Duodenal mucosa (tissue), 2 donors: ENCODE results near the gene CYSRT1.
A peak's percentile ranks its signal among the peaks of the same experiment; 100 is the strongest.

Experiments used
- H3K27ac ChIP-seq: one replicate; pipeline ENCODE4 v1.7.0; 2013; ENCODE audit warnings: low read depth, low read length
- H3K27me3 ChIP-seq, 2 donors: one replicate each; pipeline ENCODE4 v1.7.0; 2013; ENCODE audit warnings: low read length in 2 of 2, control low read depth in 1 of 2; ENCODE audit not compliant: insufficient read depth in 2 of 2, control insufficient read depth in 1 of 2
- H3K36me3 ChIP-seq, 2 donors: one replicate each; pipeline ENCODE4 v1.7.0; 2013; ENCODE audit warnings: low read length in 2 of 2, control low read depth in 1 of 2; ENCODE audit not compliant: insufficient read depth in 2 of 2, control insufficient read depth in 1 of 2
- H3K4me1 ChIP-seq, 2 donors: one replicate each; pipeline ENCODE4 v1.7.0; 2013; ENCODE audit warnings: low read length in 2 of 2, control low read depth in 1 of 2; ENCODE audit not compliant: insufficient read depth in 2 of 2, control insufficient read depth in 1 of 2
- H3K4me3 ChIP-seq, 2 donors: one replicate each; pipeline ENCODE4 v1.7.0; 2013; ENCODE audit warnings: low read length in 2 of 2, low read depth in 1 of 2
- H3K9ac ChIP-seq, 2 donors: one replicate each; pipeline ENCODE4 v1.7.0; 2013; ENCODE audit warnings: low read length in 2 of 2, low read depth in 1 of 2
- H3K9me3 ChIP-seq, 2 donors: one replicate each; pipeline ENCODE4 v1.7.0; 2013; ENCODE audit warnings: low read length in 2 of 2, control low read depth in 1 of 2; ENCODE audit not compliant: control insufficient read depth in 1 of 2

The CYSRT1 gene

DNA sequence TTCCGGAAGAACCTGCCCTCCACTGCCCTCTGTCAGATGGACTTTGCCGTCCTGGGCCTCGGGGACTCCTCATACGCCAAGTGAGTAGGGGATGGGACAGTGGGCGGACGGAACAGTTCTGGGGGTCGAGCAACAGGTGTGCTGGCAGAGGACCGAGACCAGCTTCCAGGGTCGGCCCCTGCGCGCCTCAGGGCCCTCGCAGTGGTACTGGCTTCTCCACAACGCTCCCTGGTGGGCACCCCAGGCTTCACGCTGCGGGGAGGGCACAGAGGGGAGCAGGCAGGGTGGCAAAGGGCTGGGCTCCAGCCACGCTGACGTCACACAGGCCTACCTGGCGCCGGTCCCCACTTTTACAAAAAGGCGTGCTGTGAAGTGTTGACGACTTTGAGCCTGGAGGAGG lies 12.5 kb upstream of the CYSRT1 start:
- Histone ChIP-seq H3K27me3 (no peaks in the 10 kb centered on the region), H3K9me3 (no peaks in the 10 kb centered on the region), H3K4me3 (no peak overlapping the region), H3K36me3 (peaks cover 0 to 11% of the 10 kb centered on the region in 2 donors), H3K9ac (no peak overlapping the region), H3K27ac (no peak overlapping the region), H3K4me1 (peaks cover 0 to 10% of the 10 kb centered on the region in 2 donors)

DNA sequence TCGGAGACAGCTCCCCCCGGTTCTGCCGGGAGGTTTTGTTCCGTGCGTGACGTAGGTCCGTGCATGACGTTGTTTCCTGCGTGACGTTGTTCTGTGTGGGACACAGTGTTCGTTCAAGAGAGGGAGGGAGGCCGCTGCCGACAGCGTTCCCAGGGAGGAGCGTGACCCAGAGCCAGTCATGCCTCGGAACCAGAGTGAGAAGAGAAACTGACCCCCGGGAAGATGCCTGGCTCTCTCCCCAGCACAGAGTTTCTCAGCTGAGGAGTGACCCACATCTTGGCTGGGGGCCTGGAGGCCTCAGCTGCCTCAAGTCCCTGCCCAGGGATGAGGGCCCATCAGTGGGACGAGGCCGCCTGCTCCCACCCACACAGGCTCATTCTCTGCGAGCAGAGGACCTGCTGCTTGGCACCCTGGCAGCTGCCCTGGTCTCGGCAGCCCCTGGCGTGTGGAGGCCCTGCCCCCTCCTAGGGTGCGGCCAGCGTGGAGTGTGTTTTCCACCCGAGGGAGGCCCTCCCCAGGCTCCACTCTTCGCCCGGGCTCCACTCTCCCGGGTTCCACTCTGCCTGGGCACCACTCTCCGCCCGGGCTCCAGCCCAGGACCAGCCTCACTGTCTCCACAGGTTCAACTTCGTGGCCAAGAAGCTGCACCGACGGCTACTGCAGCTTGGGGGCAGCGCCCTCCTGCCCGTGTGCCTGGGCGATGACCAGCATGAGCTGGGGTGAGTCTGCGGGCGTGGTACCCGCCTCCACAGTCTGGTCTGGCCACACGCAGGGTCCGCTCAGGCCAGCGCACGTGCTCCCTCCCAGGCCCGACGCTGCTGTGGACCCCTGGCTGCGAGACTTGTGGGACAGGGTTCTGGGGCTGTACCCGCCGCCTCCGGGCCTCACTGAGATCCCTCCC lies 11.6 kb upstream of the CYSRT1 start:
- H3K4me1 ChIP-seq: peaks cover 1 to 19% of the 10 kb centered on the region in 2 donors
- H3K36me3 ChIP-seq: peaks cover 0 to 11% of the 10 kb centered on the region in 2 donors
- no peak overlapping the region for H3K4me3 ChIP-seq
- H3K27me3 ChIP-seq: no peaks in the 10 kb centered on the region
- no peaks in the 10 kb centered on the region for H3K9me3 ChIP-seq
- H3K9ac ChIP-seq: no peak overlapping the region
- H3K27ac ChIP-seq: no peak overlapping the region

DNA sequence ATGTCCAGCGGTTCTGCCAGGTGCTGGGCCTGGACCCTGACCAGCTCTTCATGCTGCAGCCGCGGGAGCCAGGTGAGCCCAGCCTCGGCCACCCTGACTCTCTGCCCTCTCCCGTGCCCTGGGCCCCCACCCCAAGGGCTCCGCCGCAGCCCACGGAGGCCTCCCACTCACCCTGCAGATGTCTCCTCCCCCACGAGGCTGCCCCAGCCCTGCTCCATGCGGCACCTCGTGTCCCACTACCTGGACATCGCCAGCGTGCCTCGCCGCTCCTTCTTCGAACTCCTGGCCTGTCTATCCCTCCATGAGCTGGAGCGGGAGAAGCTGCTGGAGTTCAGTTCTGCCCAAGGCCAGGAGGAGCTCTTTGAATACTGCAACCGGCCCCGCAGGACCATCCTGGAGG lies 10.4 kb upstream of the CYSRT1 start:
- Histone ChIP-seq H3K36me3 (peaks cover 0 to 8% of the 10 kb centered on the region in 2 donors), H3K4me1 (peaks cover 9 to 31% of the 10 kb centered on the region in 2 donors)

DNA sequence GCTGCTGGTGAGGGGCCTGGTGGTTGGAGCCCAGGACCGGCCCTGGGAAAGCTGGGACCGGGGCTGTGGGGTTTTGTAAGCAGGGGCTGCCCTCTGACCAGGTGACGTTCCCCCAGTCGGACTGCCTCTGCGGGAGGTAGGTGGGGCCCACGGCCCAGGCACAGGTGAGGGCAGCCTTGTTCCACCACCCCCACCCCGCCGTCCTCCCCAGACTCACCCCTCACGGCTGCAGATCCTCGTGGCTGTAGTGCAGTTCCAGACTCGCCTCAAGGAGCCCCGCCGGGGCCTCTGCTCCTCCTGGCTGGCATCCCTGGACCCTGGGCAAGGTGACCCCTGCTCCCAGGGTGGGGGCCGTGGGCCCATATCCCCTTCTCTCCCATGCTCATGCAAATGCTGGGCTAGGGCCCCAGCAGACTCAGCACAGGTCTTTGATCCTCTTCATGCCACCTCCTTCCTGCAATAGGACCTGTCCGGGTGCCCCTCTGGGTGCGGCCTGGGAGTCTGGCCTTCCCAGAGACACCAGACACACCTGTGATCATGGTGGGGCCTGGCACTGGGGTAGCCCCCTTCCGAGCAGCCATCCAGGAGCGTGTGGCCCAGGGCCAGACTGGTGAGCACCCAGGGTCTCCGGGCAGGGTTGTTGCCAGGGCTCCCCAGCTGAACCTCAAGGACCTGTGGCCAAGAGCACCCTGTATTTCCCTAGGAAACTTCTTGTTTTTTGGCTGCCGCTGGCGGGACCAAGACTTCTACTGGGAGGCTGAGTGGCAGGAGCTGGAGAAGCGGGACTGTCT lies 9.6 kb upstream of the CYSRT1 start:
- Histone ChIP-seq H3K9ac (no peak overlapping the region), H3K27me3 (no peaks in the 10 kb centered on the region), H3K27ac (no peak overlapping the region), H3K9me3 (no peaks in the 10 kb centered on the region), H3K4me1 (peaks cover 9 to 34% of the 10 kb centered on the region in 2 donors), H3K36me3 (peaks cover 0 to 8% of the 10 kb centered on the region in 2 donors), H3K4me3 (no peak overlapping the region)

More for the DNA sequence above, 10.4 kb upstream of the CYSRT1 start:
- Histone ChIP-seq H3K9me3 (no peaks in the 10 kb centered on the region), H3K27ac (no peak overlapping the region), H3K9ac (no peak overlapping the region), H3K4me3 (no peak overlapping the region), H3K27me3 (no peaks in the 10 kb centered on the region)

DNA sequence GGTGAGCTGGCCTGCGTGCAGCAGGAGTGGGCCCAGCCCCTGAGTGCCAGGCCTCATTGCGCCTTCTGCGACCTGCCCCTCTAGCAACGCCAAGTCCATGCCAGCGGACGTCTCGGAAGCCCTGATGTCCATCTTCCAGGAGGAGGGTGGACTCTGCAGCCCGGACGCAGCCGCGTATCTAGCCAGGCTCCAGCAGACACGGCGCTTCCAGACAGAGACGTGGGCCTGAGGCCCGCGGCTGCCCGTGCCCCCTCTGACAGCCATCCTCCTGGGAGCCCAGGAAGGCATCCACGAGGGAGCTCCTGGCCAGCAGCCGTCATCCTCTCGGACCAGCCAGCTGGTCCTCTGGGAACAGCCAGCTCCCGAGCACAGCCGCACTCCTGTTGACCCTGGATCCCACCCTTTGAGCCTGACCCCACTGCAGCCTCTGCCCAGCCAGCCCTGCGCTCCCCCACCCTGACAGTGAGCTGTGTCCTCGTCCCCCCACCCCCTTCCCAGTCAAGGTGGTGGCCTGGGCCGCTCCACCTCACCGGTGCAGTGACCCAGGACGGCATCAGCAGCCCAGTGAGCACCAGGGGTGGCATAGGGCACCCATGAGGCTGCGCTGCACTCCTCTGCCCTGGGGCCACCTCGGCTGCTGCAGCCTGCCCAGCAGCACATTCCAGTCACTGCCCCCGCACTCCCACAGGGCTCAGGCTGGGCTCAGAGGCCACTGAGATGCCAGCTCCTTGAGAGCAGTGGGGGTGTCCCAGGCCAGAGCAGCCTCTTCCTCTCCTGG lies 8.6 kb upstream of the CYSRT1 start:
- no peak overlapping the region for H3K27ac ChIP-seq
- H3K27me3 ChIP-seq: no peaks in the 10 kb centered on the region
- peaks cover 9 to 34% of the 10 kb centered on the region in 2 donors for H3K4me1 ChIP-seq
- H3K36me3 ChIP-seq: peaks cover 0 to 8% of the 10 kb centered on the region in 2 donors
- no peak overlapping the region for H3K9ac ChIP-seq
- no peak overlapping the region for H3K4me3 ChIP-seq
- no peaks in the 10 kb centered on the region for H3K9me3 ChIP-seq

DNA sequence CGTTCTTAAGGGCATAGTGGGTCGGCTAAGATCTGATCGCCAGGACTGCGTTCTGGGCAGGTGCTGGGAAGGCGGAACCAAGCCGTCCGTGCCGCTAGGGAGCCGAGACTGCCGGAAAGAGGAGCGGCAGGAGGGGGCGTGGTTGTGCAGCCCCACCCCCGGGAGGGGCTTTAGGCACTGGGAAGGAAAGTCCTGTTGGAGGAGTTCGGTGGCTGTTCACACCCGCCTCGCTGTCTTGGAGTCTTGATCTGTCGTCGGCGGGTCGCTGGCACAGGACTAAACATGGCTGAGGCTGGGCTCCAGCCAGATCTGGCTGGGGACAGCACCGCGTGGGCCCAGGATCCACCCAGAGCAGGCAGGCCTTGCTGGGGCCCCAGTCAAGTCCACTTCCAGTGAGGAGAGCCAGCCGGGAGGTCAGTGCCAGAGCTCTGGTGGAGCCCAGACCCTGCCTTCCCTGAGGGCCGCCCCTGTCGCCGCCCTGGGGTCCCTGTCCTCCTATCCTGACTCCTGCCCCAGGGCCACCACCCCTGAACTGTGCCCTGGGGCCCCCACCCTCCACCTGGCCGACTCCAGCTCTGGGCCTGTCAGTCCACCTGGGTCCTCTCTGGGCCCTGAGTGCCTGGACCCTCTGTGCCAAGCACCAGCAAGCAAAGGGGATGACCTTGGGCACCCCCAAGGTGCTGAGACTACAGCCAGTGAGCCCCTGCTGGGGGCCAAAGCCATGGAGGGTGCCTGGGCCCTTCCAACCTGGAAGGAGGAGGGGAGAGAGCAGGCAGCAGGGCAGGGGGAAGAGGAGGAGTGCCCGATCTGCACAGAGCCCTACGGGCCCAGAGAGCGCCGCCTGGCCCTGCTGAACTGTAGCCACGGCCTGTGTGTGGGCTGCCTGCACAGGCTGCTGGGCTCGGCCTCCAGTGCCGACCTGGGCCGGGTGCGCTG lies 7.4 kb upstream of the CYSRT1 start:
- Histone ChIP-seq H3K36me3 (peaks cover 0 to 8% of the 10 kb centered on the region in 2 donors), H3K27ac (peak overlapping the region; percentile 73), H3K9ac (peak overlapping the region; percentile 66 to 73), H3K4me1 (peaks cover 9 to 34% of the 10 kb centered on the region in 2 donors), H3K4me3 (peak overlapping the region; percentile 60 to 61), H3K27me3 (no peaks in the 10 kb centered on the region), H3K9me3 (no peaks in the 10 kb centered on the region)

DNA sequence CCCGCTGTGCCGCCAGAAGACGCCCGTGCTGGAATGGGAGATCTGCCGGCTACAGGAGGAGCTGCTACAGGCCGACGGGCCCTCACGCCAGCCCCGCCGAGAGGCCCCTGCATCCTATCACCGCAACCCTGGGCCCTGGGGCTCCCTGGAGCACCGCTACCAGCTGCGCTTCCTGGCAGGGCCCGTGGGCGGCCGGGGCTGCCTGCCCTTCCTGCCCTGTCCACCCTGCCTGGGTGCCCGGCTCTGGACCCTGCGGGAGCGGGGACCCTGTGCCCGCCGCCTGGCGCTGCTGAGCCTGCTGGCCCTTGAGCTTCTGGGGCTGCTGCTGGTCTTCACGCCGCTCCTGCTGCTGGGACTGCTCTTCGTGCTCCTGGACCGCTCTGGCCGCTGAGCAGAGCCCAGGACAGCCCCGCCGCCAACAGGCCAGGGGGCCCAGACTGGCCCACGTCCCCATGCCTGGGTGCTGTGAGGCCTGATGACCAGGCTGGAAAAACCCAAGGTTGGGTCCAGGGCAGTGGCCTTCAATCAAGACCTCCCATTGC lies 6.7 kb upstream of the CYSRT1 start:
- Histone ChIP-seq H3K27me3 (no peaks in the 10 kb centered on the region), H3K27ac (peak overlapping the region; percentile 56), H3K9me3 (no peaks in the 10 kb centered on the region), H3K9ac (peak overlapping the region; percentile 66 to 73), H3K4me1 (peaks cover 13 to 41% of the 10 kb centered on the region in 2 donors), H3K36me3 (peaks cover 0 to 8% of the 10 kb centered on the region in 2 donors), H3K4me3 (peak overlapping the region; percentile 60 to 61)

DNA sequence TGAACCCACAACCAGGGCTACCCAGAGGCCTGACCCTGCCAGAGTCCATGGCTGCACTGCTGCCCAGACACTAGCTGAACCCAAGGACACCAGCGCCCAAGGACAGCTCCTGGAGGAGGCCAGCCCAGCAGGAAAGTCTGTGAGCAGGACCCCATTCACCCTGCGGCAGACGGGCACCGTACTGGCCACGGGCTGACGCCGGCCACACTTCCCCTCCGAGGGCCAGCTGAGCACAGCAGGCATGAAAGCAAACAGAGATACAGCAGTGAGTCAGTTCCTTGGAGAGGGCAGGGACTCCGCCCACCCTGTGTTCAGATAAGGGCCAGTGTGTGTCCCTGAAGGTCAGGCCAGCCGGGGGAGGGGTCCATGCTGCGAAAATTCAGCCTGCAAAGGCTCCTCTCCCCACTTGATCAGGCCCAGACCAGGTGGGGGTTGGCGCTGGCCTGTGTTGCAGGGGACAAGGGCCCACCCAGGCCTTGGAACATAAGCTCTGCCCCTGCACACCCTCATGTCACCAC lies 6.2 kb upstream of the CYSRT1 start:
- Histone ChIP-seq H3K4me1 (peaks cover 13 to 43% of the 10 kb centered on the region in 2 donors), H3K36me3 (peaks cover 0 to 8% of the 10 kb centered on the region in 2 donors), H3K9me3 (no peaks in the 10 kb centered on the region), H3K9ac (peak overlapping the region; percentile 40 to 73), H3K4me3 (peak overlapping the region; percentile 60 to 61), H3K27me3 (no peaks in the 10 kb centered on the region), H3K27ac (peak overlapping the region; percentile 56)
